HEK293 (cell line): ENCODE data around the gene SLC48A1.

Experiments used
- GLI4 ChIP-seq: fragments of 450-650 bp; formaldehyde crosslinking; IDR thresholded peaks from 2 replicates; pipeline ENCODE4 v1.5.1; 2016; ENCODE audit warnings: missing biosample characterization, missing genetic modification characterization
- IKZF3 ChIP-seq: fragments of 450-650 bp; IDR thresholded peaks from 2 replicates; pipeline ENCODE4 v1.5.0; 2018; ENCODE audit warnings: missing biosample characterization, mild to moderate bottlenecking, missing genetic modification characterization, moderate library complexity
- PRDM1 ChIP-seq: fragments of 450-650 bp; formaldehyde crosslinking; IDR thresholded peaks from 2 replicates; pipeline ENCODE4; 2016; ENCODE audit warnings: missing biosample characterization, missing genetic modification characterization
- ZEB2 ChIP-seq: fragments of 450-650 bp; formaldehyde crosslinking; IDR thresholded peaks from 2 replicates; pipeline ENCODE4 v1.5.1; 2016; ENCODE audit warnings: missing biosample characterization, missing genetic modification characterization
- ZNF140 ChIP-seq: fragments of 450-650 bp; formaldehyde crosslinking; IDR thresholded peaks from 2 replicates; pipeline ENCODE4 v1.5.1; 2016; ENCODE audit warnings: missing biosample characterization, missing genetic modification characterization
- ZNF174 ChIP-seq: fragments of 450-650 bp; formaldehyde crosslinking; IDR thresholded peaks from 2 replicates; pipeline ENCODE4 v1.5.0; 2017; ENCODE audit warnings: missing biosample characterization, mild to moderate bottlenecking, missing genetic modification characterization
- ZNF202 ChIP-seq: fragments of 450-650 bp; formaldehyde crosslinking; IDR thresholded peaks from 2 replicates; pipeline ENCODE4 v1.5.1; 2016; ENCODE audit warnings: missing biosample characterization, missing genetic modification characterization, borderline replicate concordance
- ZNF292 ChIP-seq: fragments of 450-650 bp; formaldehyde crosslinking; IDR thresholded peaks from 2 replicates; pipeline ENCODE4 v1.5.1; 2016; ENCODE audit warnings: low read depth, missing biosample characterization, missing genetic modification characterization, borderline replicate concordance
- ZNF433 ChIP-seq: fragments of 450-650 bp; formaldehyde crosslinking; IDR thresholded peaks from 2 replicates; pipeline ENCODE4 v1.5.1; 2016; ENCODE audit warnings: missing biosample characterization, missing genetic modification characterization, low read depth
- ZNF610 ChIP-seq: fragments of 450-650 bp; formaldehyde crosslinking; IDR thresholded peaks from 2 replicates; pipeline ENCODE4 v1.5.1; 2016; ENCODE audit warnings: missing biosample characterization, missing genetic modification characterization, borderline replicate concordance
- ZNF76 ChIP-seq: fragments of 450-650 bp; formaldehyde crosslinking; IDR thresholded peaks from 2 replicates; pipeline ENCODE4; 2016; ENCODE audit warnings: low read depth, missing biosample characterization, missing genetic modification characterization, borderline replicate concordance
- ZNF768 ChIP-seq: fragments of 450-650 bp; formaldehyde crosslinking; IDR thresholded peaks from 2 replicates; pipeline ENCODE4 v1.5.1; 2018; ENCODE audit warnings: missing biosample characterization, mild to moderate bottlenecking, missing genetic modification characterization
- TF ChIP-seq, protein P1 (sequence below): fragments of 450-650 bp; formaldehyde crosslinking; IDR thresholded peaks from 2 replicates; pipeline ENCODE4 v1.5.1; 2016; ENCODE audit warnings: missing biosample characterization, missing genetic modification characterization, borderline replicate concordance
- TF ChIP-seq, protein P2 (sequence below): fragments of 450-650 bp; formaldehyde crosslinking; IDR thresholded peaks from 2 replicates; pipeline ENCODE4 v1.5.1; 2016; ENCODE audit warnings: missing biosample characterization, missing genetic modification characterization
- TF ChIP-seq, protein P3 (sequence below): fragments of 450-650 bp; formaldehyde crosslinking; IDR thresholded peaks from 2 replicates; pipeline ENCODE4 v1.5.1; 2016; ENCODE audit warnings: missing biosample characterization, missing genetic modification characterization, low read depth
- TF ChIP-seq, protein P4 (sequence below): fragments of 450-650 bp; formaldehyde crosslinking; IDR thresholded peaks from 2 replicates; pipeline ENCODE4 v1.5.1; 2016; ENCODE audit warnings: missing biosample characterization, missing genetic modification characterization
- TF ChIP-seq, protein P5 (sequence below): fragments of 450-650 bp; formaldehyde crosslinking; IDR thresholded peaks from 2 replicates; pipeline ENCODE4 v1.5.1; 2017; ENCODE audit warnings: missing biosample characterization, missing genetic modification characterization
- TF ChIP-seq, protein P6 (sequence below): fragments of 450-650 bp; formaldehyde crosslinking; IDR thresholded peaks from 2 replicates; pipeline ENCODE4 v1.5.1; 2016; ENCODE audit warnings: missing biosample characterization, missing genetic modification characterization

SLC48A1 gene

DNA sequence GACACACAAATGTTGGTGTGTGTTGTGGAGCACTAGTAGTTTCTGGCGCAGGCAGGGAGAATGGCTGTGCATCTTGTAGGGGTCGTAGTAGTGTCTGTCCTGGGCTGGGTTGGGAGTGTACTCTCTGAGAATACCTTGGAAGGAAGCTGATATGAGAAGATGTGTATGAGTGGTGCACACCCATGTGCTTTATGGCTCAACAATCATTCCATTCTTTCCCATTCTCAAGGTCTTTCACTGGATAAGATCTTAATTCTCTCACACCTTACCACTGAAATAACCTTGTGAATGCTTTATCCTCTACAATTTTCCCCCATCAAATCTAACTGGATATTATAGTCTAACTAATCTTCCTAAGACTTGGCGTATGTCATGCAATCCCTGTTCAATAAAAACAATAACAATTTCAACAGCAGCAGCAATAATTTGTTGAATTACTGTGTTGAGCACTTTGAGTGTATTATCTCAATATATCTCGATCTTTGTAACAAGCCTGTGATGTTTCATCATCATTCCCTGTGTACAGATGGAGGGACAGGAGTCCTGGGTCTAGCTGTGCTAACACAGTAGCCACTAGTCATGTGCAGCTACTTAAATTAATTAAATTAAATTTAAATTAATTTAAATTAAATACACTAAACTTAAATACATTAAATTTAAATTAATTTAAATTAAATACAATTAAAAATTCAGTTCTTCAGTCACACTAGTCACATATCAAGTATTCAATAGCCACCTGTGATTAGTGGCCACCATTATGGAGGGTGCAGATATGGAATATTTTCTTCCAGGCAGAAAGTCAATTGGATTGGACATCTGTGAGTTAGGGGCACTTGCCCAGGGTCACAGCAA, 3.6 kb upstream of the SLC48A1 start (continued):
- TF ChIP-seq ZNF174 (tag by site-specific recombination) (no peak), ZNF140 (no peak), PRDM1 (tag by site-specific recombination) (no peak), GLI4 (tag by site-specific recombination) (no peak), ZNF202 (no peak), ZNF433 (no peak), ZNF610 (tag by site-specific recombination) (0 out of 2 replicates have a peak, but pooled peaks have one; percentile 4), IKZF3 (tag by site-specific recombination) (peak; percentile 43; the same call in 1 of the 2 replicates), ZNF76 (tag by site-specific recombination) (no peak), ZEB2 (tag by site-specific recombination) (no peak; the same call in 1 of the 2 replicates), ZNF768 (tag by site-specific recombination) (peak; percentile 9; the same call in 1 of the 2 replicates), ZNF292 (tag by site-specific recombination) (no peak)
- TF ChIP-seq, protein P1, sequence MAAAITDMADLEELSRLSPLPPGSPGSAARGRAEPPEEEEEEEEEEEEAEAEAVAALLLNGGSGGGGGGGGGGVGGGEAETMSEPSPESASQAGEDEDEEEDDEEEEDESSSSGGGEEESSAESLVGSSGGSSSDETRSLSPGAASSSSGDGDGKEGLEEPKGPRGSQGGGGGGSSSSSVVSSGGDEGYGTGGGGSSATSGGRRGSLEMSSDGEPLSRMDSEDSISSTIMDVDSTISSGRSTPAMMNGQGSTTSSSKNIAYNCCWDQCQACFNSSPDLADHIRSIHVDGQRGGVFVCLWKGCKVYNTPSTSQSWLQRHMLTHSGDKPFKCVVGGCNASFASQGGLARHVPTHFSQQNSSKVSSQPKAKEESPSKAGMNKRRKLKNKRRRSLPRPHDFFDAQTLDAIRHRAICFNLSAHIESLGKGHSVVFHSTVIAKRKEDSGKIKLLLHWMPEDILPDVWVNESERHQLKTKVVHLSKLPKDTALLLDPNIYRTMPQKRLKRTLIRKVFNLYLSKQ (tag by site-specific recombination) = no peak
- TF ChIP-seq, protein P2, sequence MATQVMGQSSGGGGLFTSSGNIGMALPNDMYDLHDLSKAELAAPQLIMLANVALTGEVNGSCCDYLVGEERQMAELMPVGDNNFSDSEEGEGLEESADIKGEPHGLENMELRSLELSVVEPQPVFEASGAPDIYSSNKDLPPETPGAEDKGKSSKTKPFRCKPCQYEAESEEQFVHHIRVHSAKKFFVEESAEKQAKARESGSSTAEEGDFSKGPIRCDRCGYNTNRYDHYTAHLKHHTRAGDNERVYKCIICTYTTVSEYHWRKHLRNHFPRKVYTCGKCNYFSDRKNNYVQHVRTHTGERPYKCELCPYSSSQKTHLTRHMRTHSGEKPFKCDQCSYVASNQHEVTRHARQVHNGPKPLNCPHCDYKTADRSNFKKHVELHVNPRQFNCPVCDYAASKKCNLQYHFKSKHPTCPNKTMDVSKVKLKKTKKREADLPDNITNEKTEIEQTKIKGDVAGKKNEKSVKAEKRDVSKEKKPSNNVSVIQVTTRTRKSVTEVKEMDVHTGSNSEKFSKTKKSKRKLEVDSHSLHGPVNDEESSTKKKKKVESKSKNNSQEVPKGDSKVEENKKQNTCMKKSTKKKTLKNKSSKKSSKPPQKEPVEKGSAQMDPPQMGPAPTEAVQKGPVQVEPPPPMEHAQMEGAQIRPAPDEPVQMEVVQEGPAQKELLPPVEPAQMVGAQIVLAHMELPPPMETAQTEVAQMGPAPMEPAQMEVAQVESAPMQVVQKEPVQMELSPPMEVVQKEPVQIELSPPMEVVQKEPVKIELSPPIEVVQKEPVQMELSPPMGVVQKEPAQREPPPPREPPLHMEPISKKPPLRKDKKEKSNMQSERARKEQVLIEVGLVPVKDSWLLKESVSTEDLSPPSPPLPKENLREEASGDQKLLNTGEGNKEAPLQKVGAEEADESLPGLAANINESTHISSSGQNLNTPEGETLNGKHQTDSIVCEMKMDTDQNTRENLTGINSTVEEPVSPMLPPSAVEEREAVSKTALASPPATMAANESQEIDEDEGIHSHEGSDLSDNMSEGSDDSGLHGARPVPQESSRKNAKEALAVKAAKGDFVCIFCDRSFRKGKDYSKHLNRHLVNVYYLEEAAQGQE (tag by site-specific recombination) = no peak
- TF ChIP-seq, protein P3, sequence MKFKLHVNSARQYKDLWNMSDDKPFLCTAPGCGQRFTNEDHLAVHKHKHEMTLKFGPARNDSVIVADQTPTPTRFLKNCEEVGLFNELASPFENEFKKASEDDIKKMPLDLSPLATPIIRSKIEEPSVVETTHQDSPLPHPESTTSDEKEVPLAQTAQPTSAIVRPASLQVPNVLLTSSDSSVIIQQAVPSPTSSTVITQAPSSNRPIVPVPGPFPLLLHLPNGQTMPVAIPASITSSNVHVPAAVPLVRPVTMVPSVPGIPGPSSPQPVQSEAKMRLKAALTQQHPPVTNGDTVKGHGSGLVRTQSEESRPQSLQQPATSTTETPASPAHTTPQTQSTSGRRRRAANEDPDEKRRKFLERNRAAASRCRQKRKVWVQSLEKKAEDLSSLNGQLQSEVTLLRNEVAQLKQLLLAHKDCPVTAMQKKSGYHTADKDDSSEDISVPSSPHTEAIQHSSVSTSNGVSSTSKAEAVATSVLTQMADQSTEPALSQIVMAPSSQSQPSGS (tag by site-specific recombination) = 0 out of 2 replicates have a peak, but pooled peaks have one; percentile 48
- TF ChIP-seq, protein P4, sequence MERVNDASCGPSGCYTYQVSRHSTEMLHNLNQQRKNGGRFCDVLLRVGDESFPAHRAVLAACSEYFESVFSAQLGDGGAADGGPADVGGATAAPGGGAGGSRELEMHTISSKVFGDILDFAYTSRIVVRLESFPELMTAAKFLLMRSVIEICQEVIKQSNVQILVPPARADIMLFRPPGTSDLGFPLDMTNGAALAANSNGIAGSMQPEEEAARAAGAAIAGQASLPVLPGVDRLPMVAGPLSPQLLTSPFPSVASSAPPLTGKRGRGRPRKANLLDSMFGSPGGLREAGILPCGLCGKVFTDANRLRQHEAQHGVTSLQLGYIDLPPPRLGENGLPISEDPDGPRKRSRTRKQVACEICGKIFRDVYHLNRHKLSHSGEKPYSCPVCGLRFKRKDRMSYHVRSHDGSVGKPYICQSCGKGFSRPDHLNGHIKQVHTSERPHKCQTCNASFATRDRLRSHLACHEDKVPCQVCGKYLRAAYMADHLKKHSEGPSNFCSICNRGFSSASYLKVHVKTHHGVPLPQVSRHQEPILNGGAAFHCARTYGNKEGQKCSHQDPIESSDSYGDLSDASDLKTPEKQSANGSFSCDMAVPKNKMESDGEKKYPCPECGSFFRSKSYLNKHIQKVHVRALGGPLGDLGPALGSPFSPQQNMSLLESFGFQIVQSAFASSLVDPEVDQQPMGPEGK (tag by site-specific recombination) = no peak
- TF ChIP-seq, protein P5, sequence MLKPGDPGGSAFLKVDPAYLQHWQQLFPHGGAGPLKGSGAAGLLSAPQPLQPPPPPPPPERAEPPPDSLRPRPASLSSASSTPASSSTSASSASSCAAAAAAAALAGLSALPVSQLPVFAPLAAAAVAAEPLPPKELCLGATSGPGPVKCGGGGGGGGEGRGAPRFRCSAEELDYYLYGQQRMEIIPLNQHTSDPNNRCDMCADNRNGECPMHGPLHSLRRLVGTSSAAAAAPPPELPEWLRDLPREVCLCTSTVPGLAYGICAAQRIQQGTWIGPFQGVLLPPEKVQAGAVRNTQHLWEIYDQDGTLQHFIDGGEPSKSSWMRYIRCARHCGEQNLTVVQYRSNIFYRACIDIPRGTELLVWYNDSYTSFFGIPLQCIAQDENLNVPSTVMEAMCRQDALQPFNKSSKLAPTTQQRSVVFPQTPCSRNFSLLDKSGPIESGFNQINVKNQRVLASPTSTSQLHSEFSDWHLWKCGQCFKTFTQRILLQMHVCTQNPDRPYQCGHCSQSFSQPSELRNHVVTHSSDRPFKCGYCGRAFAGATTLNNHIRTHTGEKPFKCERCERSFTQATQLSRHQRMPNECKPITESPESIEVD (tag by site-specific recombination) = peak; percentile 83
- TF ChIP-seq, protein P6, sequence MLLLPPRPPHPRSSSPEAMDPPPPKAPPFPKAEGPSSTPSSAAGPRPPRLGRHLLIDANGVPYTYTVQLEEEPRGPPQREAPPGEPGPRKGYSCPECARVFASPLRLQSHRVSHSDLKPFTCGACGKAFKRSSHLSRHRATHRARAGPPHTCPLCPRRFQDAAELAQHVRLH (tag by site-specific recombination) = peak; percentile 34; the same call in 1 of the 2 replicates
